ENCODE measurements around the gene SULT1E1.

DNA sequence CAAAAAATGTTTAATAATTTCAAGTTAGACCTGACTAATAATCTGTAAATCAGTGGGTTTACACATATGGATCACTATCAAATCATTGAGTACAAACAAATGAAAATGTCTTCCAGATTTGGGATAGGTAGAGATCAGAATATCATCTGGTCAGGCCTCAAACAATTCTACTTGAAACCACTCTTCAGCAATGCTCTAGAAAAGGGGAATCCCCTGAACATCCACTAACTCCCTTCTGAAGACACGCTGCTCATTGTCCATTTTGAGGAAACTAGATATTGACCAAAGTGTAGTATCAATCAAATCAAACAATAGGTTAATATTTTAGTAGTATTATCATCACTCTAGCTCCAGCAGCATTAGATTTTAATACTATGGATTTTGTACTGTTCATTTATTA lies 46.3 kb downstream of the SULT1E1 start:
- TF ChIP-seq TCF12 (IDR thresholded peaks at IDR 0.05; ENCODE audit: low read depth) (no peak), RAD21 (IDR thresholded peaks at IDR 0.05; ENCODE audit: low read depth) (no peak)
